ENCODE data around the gene CREB3L2. TPM values are rescaled to one million over a fixed set of nuclear protein-coding genes. Genes with fewer than 3 reads are reported as not detected.
A peak's percentile ranks its signal among the peaks of the same experiment; 100 is the strongest.

Gene CREB3L2
- total and polyA plus RNA-seq, 2 donors (not counting 1 experiment from before 2014, with no cell fraction given), result 39.3 to 63.7 TPM

- Histone ChIP-seq H3K36me3 (ENCODE audit: control insufficient read depth, insufficient read depth, low read length) (peaks cover 14% of the 10 kb centered on the region), H3K4me3 (replicated peaks in 1 of 4; ENCODE audit: control extremely low read depth in 1 of 4, insufficient read depth in 1 of 4, low read depth in 3 of 4, low read length in 4 of 4) (no peak overlapping the region), H3K27ac (ENCODE audit: insufficient read depth, low read length) (no peak overlapping the region), H3K9me3 (ENCODE audit: control insufficient read depth, insufficient read depth, low read depth, low read length) (peaks cover 1% of the 10 kb centered on the region), H3K27me3 (ENCODE audit: control insufficient read depth, insufficient read depth, low read length) (no peaks in the 10 kb centered on the region), H3K4me1 (ENCODE audit: control insufficient read depth, extremely low read depth, insufficient read depth, low read length) (peaks cover 10% of the 10 kb centered on the region), H2AFZ (ENCODE audit: low read length) (no peak overlapping the region), H3K9ac (ENCODE audit: insufficient read depth, low read length) (no peak overlapping the region), H4K20me1 (ENCODE audit: control insufficient read depth, extremely low read depth, insufficient read depth, low read length) (no peaks in the 10 kb centered on the region), H3K79me2 (ENCODE audit: control insufficient read depth, insufficient read depth, low read length) (peaks cover 2% of the 10 kb centered on the region), H3K4me2 (ENCODE audit: extremely low read depth, insufficient read depth, low read length) (no peak overlapping the region)
- no peak for DNase-seq (ENCODE audit: low read depth in 2 of 2)
- no peak for TF ChIP-seq EZH2 (IDR thresholded peaks at IDR 0.05; ENCODE audit: low read length, missing control alignments)
- no peak for TF ChIP-seq CTCF (conservative IDR thresholded peaks at IDR 0.05 in 1 of 2, IDR thresholded peaks at IDR 0.05 in 1 of 2; ENCODE audit: low read depth in 1 of 2, low read length in 2 of 2)
Measured at GRCh38 chr7:137886281-137886680, 115.6 kb downstream of the CREB3L2 start.

- Histone ChIP-seq H3K27me3 (ENCODE audit: control insufficient read depth, insufficient read depth, low read length) (no peaks in the 10 kb centered on the region), H3K27ac (ENCODE audit: insufficient read depth, low read length) (no peak overlapping the region), H3K4me1 (ENCODE audit: control insufficient read depth, extremely low read depth, insufficient read depth, low read length) (peaks cover 10% of the 10 kb centered on the region), H3K9ac (ENCODE audit: insufficient read depth, low read length) (no peak overlapping the region), H3K4me2 (ENCODE audit: extremely low read depth, insufficient read depth, low read length) (no peak overlapping the region), H3K4me3 (replicated peaks in 1 of 4; ENCODE audit: control extremely low read depth in 1 of 4, insufficient read depth in 1 of 4, low read depth in 3 of 4, low read length in 4 of 4) (no peak overlapping the region), H3K36me3 (ENCODE audit: control insufficient read depth, insufficient read depth, low read length) (peaks cover 14% of the 10 kb centered on the region), H4K20me1 (ENCODE audit: control insufficient read depth, extremely low read depth, insufficient read depth, low read length) (no peaks in the 10 kb centered on the region), H3K79me2 (ENCODE audit: control insufficient read depth, insufficient read depth, low read length) (peaks cover 2% of the 10 kb centered on the region), H3K9me3 (ENCODE audit: control insufficient read depth, insufficient read depth, low read depth, low read length) (peaks cover 1% of the 10 kb centered on the region), H2AFZ (ENCODE audit: low read length) (no peak overlapping the region)
- no peak for DNase-seq (ENCODE audit: low read depth in 2 of 2)
- TF ChIP-seq CTCF (conservative IDR thresholded peaks at IDR 0.05 in 1 of 2, IDR thresholded peaks at IDR 0.05 in 1 of 2; ENCODE audit: low read depth in 1 of 2, low read length in 2 of 2) (no peak), EZH2 (IDR thresholded peaks at IDR 0.05; ENCODE audit: low read length, missing control alignments) (no peak)
Measured at GRCh38 chr7:137885678-137886077, 116.2 kb downstream of the CREB3L2 start.

GRCh38 chr7:137882806-137883205 lies 119.1 kb downstream of the CREB3L2 start:
- no peaks in the 10 kb centered on the region for H3K27me3 ChIP-seq (ENCODE audit: control insufficient read depth, insufficient read depth, low read length)
- H3K9me3 ChIP-seq (ENCODE audit: control insufficient read depth, insufficient read depth, low read depth, low read length), result peaks cover 1% of the 10 kb centered on the region
- no peaks in the 10 kb centered on the region for H4K20me1 ChIP-seq (ENCODE audit: control insufficient read depth, extremely low read depth, insufficient read depth, low read length)
- peak overlapping the region; percentile 1 for H3K4me2 ChIP-seq (ENCODE audit: extremely low read depth, insufficient read depth, low read length)
- no peak for TF ChIP-seq CTCF (conservative IDR thresholded peaks at IDR 0.05 in 1 of 2, IDR thresholded peaks at IDR 0.05 in 1 of 2; ENCODE audit: low read depth in 1 of 2, low read length in 2 of 2)
- TF ChIP-seq EZH2 (IDR thresholded peaks at IDR 0.05; ENCODE audit: low read length, missing control alignments), result no peak
- no peak overlapping the region for H3K9ac ChIP-seq (ENCODE audit: insufficient read depth, low read length)
- peak in 1 of 2 donors; percentile 80 for DNase-seq (ENCODE audit: low read depth in 2 of 2)
- no peak overlapping the region for H2AFZ ChIP-seq (ENCODE audit: low read length)
- peaks cover 2% of the 10 kb centered on the region for H3K79me2 ChIP-seq (ENCODE audit: control insufficient read depth, insufficient read depth, low read length)
- H3K36me3 ChIP-seq (ENCODE audit: control insufficient read depth, insufficient read depth, low read length), result peaks cover 25% of the 10 kb centered on the region
- H3K4me1 ChIP-seq (ENCODE audit: control insufficient read depth, extremely low read depth, insufficient read depth, low read length), result peaks cover 13% of the 10 kb centered on the region
- H3K4me3 ChIP-seq (replicated peaks in 1 of 4; ENCODE audit: control extremely low read depth in 1 of 4, insufficient read depth in 1 of 4, low read depth in 3 of 4, low read length in 4 of 4), result no peak overlapping the region
- peak overlapping the region; percentile 61 for H3K27ac ChIP-seq (ENCODE audit: insufficient read depth, low read length)

All from fibroblast of lung (primary cell).